Sciatic nerve (tissue), 2 donors: ENCODE data around the gene TCAP. TPM values are rescaled to one million over a fixed set of nuclear protein-coding genes. Genes with fewer than 3 reads are reported as not detected.

Experiments
- ATAC-seq: fragments of 200-7000 bp; cut with Tn5 transposase; one replicate; pipeline ENCODE4 v1.9.1; 2020; ENCODE audit warnings: mild to moderate bottlenecking, moderate library complexity
- DNase-seq: peaks from one replicate; pipeline ENCODE4 v3.0.0-alpha.2; 2020; ENCODE audit warnings: low spot score
- intact Hi-C: fragments of 100-400 bp; cut with DNase I; formaldehyde crosslinking; loops from one replicate; pipeline ENCODE4 v1.14.2; 2022
- total RNA-seq: library from RNA; stranded (reverse); fragmentation: NEBNext Ultra II Directional; extraction: Animal tissue kit (Norgen Biotek cat#: 25700); gene quantifications from one replicate; pipeline ENCODE4 v1.2.1, GENCODE V29; 2021
- donor health status: DM: no; HTN: no; CAD: no.
- donor health status: DM: no; HTN: no; CAD: no.

The TCAP gene
- total RNA-seq, 1 donor from 2014 or later, result 2.0 TPM

GRCh38 chr17:39627712-39628516 is 37.2 kb upstream of the TCAP start:
- DNase-seq (no peak), ATAC-seq (no peak)
- intact Hi-C loops, result no loop called here

DNA sequence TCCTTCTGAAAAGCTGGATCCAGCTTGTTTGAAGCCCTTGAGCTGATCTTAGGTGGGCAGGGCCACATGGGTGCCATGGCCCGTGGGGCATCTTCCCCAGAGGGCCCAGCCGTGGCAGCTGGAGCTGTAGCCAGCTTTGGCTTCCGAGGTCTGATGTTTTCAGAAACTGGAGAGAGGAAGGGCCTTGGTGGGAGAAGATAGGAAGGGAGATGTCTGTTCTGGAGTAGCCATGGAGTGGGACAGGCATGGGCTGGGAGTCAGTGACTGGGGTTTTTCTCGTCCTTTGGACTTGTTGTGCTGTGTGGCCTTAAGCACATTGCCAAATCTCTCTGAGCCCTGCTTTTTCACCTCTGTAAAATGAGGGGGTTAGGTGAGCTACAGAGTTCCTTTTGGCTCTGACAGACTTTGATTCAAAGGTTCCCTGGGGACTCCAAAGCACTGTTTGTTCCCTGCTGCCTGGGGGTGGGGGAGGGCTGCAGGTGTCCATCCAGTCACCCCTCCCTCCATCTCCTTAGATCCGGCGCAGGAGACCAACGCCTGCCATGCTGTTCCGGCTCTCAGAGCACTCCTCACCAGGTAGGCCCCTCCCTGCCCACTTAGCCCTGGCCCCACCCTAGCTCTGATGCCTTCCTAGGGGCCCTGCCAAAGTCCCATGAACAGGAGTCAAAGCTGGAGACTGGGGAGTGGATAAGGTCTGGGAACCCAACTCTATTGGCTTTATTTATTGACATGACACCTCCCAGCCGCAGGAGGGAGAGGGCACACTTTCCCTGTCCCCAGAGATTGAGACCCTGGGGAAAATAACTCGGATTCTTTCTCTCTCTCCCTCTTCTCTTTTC is 36.3 kb upstream of the TCAP start:
- ATAC-seq, result no peak
- intact Hi-C loops, result no loop called here

GRCh38 chr17:39629494-39629880 is 35.7 kb upstream of the TCAP start:
- DNase-seq (no peak), ATAC-seq (no peak)
- intact Hi-C loops, result no loop called here

More for the DNA sequence above, 36.3 kb upstream of the TCAP start:
- DNase-seq, result no peak

DNA sequence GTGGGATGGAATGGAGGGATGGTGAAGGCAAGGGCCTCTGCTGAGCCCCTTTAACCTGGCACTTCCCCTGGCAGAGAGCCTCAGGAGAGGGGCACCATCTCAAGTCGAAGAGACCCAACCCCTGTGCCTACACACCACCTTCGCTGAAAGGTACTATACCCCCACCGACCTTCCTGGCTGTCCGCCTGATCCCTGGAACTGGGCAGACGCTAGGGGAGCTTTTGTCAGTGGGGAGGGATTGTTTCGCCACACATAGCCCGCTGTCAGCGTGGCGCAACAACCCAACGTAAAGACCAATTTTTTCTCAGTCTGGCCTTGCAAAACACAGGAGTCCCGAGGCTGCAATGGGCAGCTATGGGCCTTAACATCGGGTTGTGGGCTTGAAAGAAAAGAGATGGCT is 35.3 kb upstream of the TCAP start:
- intact Hi-C loops, result no loop called here
- DNase-seq (no peak), ATAC-seq (no peak)

DNA sequence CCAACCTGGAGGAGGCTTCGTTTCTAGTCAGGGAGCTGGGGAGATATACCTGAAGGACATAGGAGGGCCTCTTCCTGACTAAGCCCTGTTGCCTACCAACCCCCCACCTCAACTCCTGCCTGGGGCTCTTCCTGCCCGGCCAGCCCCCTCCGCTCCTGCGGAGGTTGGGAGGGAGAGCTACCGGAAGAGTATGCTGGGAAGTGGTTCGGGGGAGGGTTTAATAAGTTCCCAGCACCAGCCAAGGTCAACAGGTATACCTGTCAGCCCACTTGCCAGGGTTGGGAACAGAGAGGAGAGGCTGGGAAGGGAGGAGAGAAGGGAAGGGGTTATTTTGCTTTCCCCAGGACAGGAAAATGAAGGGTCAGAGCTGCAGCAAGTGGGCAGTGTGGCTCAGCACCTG is 33.7 kb upstream of the TCAP start:
- ATAC-seq (no peak), DNase-seq (no peak)
- intact Hi-C loops, result no loop called here

GRCh38 chr17:39632153-39632941 is 32.8 kb upstream of the TCAP start:
- no peak for DNase-seq
- intact Hi-C loops, result no loop called here
- ATAC-seq, result peak; percentile 58

- ATAC-seq, result no peak
- no peak for DNase-seq
- intact Hi-C loops, result no loop called here
These were observed 31.5 kb upstream of the TCAP start for GRCh38 chr17:39633570-39634183.

DNA sequence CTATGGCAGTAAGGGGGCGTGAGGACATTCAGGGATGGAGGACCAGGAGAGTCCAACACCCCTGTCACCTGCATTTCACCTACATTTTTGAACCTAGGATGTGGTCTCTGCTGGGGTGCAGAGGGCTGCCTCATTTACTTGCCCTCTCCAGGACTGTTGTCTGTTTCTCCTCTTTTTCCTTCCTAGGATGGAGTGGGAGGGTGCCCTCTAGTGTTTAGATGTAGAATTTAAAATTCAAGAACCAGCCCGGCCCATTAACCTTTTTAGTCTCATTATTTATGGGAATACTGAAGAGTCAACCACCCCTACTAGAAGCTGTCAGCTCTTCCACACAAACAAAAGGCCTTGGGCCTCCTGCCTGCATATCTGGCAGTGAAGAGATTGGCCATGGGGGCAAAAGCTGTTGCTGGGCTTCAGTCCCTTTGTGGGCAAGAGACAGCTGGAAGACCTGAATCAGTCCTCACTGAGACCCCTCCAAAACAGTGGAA is 30.7 kb upstream of the TCAP start:
- DNase-seq, result no peak
- ATAC-seq, result no peak
- intact Hi-C loops, result no loop called here

DNA sequence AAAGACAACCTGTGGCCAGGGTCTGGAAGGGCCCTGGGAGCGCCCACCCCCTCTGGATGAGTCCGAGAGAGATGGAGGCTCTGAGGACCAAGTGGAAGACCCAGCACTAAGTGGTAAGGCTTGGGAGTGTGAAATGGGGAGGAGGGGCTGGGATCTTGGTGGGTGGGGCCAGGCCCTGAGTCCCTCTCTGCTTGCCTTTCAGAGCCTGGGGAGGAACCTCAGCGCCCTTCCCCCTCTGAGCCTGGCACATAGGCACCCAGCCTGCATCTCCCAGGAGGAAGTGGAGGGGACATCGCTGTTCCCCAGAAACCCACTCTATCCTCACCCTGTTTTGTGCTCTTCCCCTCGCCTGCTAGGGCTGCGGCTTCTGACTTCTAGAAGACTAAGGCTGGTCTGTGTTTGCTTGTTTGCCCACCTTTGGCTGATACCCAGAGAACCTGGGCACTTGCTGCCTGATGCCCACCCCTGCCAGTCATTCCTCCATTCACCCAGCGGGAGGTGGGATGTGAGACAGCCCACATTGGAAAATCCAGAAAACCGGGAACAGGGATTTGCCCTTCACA is 29.5 kb upstream of the TCAP start:
- DNase-seq, result no peak
- intact Hi-C loops, result no loop called here
- no peak for ATAC-seq

- ATAC-seq (peak; percentile 3), DNase-seq (no peak)
- intact Hi-C loops, result no loop called here
These were observed 28.6 kb upstream of the TCAP start for GRCh38 chr17:39636587-39636926.

DNA sequence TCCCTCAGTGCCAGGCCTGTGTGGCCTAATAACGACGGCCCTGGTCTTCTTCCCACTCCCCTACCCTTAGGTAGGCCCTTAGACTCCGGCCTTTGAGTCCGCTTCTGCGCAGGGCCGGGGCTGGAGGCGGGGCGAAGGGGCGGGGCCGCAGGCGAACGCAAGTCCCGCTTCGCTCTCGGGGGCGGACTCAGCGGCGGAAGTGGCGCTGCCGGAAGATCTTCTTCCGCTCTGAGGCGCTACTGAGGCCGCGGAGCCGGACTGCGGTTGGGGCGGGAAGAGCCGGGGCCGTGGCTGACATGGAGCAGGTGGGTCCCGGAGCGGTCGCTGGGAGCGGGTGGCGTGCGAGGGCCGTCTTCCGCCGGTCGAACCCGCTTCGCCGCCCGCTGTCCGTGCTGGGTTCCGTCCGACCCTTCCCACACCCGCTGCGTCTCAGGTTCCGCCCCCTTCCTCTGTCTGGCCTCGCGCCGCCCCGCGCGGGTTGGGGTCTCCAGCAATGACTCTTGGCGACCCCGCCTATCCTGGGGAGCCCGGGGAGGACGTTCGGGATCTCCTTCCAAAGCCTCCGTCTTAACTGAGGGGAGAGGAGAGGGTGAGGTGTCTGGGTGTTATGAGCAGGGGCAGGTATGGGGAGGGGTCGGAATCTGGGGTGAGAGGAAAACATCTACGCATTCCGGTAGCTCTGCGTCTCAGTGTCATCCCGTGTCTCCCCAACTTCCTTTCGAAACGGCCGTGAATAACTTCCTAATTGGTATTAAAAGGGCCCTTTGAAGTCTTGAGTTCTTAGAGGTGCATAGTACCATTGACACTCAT is 28.0 kb upstream of the TCAP start, which contains the start of gene STARD3:
Gene STARD3, plus strand, starts transcription at position 218 of the 810 bp plus-strand sequence. CDS start 16,388 bp downstream, outside the sequence.
- DNase-seq, result peak; percentile 96
- peak; percentile 95 for ATAC-seq
- intact Hi-C loops, result no loop called here

- no peak for ATAC-seq
- intact Hi-C loops, result no loop called here
These were observed 26.8 kb upstream of the TCAP start for GRCh38 chr17:39638317-39638716.

DNA sequence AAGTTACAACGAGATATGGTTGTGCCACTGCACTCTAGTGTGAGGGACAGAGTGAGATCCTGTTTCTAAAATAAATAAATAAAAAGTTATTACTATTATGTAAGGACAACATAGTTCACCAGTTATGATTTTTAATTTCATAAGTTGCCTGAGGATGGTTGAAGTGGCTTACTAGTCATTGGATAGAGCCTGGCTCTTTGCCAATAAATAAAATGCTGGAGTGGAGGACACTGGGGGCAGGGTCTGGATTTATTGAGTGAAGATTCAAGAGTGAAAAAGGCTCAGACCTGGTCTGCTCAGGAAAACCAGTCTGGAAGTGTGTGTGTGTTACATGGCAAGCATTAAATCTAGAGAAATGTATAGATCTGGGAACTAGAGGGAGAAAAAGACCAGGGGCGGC is 26.1 kb upstream of the TCAP start:
- DNase-seq (no peak), ATAC-seq (no peak)
- intact Hi-C loops, result no loop called here

More at GRCh38 chr17:39638317-39638716, 26.8 kb upstream of the TCAP start:
- DNase-seq, result no peak

- DNase-seq, result no peak
- ATAC-seq, result no peak
- intact Hi-C loops, result no loop called here
These were observed 25.3 kb upstream of the TCAP start for GRCh38 chr17:39639566-39640458.

DNA sequence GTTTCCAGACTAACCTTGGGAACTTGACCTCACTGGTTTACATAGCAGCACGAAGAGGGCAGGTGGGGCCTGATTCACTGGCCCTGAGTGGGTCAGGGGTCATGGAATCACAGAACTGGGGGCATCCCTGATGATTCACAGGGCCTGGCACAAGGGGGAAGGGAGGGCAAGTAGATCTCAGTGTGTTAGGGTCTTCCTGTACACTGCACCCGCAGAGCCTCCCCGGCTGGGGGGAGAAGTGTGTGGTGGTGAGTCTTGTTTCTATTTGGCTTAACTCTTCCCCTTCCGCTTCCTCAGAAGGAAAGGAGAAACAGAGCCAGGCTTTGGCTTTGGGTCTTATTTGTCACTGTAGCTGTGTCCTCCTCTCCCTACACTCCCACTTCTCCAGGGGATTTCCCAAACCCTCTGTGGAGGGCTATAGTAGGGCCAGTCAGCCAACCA is 24.5 kb upstream of the TCAP start:
- ATAC-seq, result no peak
- no peak for DNase-seq
- intact Hi-C loops, result no loop called here

DNA sequence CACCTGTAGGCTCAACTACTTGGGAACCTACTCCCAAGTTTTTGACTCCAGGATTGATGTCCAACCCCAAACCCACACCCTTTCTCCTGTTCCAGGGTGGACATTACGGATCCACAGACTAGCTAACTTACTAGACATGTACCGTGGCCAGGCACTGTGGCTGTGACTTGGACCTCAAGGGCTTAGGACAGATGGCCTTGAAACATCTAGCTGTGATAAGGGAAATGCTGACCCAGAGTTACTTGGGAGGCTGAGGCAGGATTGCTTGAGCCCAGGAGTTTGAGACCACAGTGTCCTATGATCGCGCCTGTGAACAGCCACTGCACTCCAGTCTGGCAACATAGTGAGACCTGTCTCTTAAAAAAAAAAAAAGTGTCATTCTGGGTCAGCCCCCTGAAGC is 24.1 kb upstream of the TCAP start:
- intact Hi-C loops, result no loop called here
- no peak for ATAC-seq
- DNase-seq, result no peak

GRCh38 chr17:39641883-39642282 is 23.3 kb upstream of the TCAP start:
- intact Hi-C loops, result no loop called here
- no peak for DNase-seq
- ATAC-seq, result no peak
